GM21381 (cell line): Measurements from ENCODE around the gene PHACTR1.
"Not testable (repeated sequence)": the region's sequence is repeated elsewhere in the genome, so short reads cannot be mapped to it uniquely, and the experiment has no call there.

ENCODE experiments used
- ATAC-seq: cut with Tn5 transposase; IDR thresholded peaks from one replicate; pipeline ENCODE4 v1.9.1; 2021; ENCODE audit warnings: mild to moderate bottlenecking, moderate library complexity; ENCODE audit not compliant: unreplicated experiment

Gene PHACTR1

GRCh38 chr6:13217206-13217905 is 500.8 kb downstream of the PHACTR1 start:
- ATAC-seq = no peak

DNA sequence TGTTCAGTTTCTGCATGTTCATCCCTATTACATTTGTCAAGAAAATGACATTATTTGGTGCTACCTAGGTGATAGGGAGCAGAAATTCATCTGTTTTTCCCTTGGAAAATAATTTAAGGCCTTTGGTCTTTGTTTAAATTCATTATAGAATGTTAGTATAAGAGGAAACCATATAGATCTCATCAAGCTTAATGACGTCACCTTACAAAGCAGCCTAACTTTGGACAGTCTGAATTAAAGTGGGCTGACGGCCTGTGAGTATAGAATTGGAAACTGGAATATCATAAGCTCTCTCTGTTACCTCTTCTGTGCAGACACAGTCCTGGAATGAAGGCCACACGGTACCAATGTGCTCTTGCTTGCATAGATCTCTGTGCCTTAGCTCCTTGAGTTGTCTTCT is 503.7 kb downstream of the PHACTR1 start:
- no peak for ATAC-seq

GRCh38 chr6:13222048-13222447 is 505.5 kb downstream of the PHACTR1 start:
- no peak for ATAC-seq

- no peak for ATAC-seq
Measured at GRCh38 chr6:13226071-13226470, 509.5 kb downstream of the PHACTR1 start.

DNA sequence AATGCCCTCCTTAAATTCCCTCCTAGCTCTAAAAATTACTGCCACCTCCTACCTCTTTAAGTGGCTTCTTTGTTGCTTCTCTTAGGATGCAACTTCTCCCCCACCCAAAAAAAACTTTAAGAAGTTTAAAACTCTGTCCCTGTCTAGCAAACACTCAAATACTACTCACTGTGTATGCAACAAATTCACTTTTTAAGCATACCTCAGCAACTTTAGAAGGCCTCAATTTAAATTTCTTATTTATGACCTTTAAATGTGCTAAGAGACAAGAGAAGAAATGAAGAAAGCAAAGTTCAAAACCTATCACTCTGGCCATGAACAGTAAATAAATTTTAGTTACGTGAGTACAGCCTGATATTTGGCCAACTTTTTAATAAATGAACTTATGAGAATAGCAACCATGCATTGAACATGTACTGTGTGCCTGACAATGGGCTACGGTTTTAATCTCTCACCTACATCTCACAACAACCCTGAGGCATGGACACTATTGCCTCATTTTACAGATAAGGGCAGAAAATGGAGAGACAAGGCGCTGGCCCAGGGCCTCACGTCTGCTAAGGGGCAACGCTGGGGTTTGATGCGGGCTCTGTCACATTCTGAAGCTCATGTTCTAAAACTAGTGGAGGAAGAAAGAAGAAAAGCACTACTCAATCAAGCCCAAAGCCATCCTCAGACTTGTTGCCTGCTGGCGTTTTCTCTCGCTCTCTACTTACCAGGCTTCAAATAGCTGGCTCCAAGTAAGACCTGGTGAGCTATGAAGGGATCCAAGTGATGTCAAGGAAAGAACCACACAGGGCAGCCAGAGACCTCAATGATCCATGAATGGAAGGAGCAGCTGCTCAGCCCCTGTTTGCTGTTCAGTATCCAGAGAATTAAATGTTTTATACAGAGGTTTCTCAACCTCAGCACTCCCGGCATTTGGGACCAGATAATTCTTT is 512.0 kb downstream of the PHACTR1 start:
- no peak for ATAC-seq

- peak; percentile 88 for ATAC-seq
Measured at GRCh38 chr6:13229205-13230085, 512.9 kb downstream of the PHACTR1 start.

DNA sequence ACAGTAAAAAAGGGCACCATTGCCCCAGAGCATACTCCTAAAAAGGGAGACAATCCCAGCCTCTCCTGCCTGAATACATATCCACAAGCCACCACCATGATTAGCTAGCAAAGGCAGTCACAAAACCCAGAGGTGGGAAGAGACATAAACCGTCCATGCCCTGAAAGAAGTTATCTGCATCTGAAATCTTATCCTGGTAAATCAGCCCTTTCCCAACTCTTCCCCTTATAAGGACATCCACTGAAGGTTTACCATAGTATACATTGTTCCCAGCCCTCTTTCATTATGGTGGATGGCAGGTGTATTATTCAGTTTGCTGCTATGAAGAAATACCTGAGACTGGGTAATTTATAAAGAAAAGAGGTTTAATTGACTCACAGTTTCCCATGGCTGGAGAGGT is 516.5 kb downstream of the PHACTR1 start:
- ATAC-seq = no peak

GRCh38 chr6:13234130-13234529 is 517.6 kb downstream of the PHACTR1 start:
- no peak for ATAC-seq

DNA sequence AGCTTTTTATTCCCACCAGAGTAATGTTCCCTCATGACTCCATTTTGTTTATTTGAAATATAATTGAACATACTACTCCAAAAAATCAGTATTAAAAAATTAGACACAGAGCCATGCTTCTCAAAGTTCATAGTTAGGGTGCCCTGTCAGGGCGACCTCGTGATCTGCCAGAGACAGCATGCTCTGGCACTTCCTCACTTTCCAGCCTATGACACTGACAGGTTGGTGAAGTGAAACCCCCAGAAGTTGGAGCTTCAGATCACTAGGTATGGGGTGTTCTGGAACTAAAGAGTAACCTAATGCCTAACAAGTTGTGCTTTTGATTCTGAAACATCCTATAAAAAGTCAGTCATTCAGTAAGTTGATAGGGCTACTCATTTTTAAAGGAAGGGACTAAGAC is 518.8 kb downstream of the PHACTR1 start:
- no peak for ATAC-seq

- ATAC-seq = no peak
Measured at GRCh38 chr6:13237318-13237717, 520.8 kb downstream of the PHACTR1 start.

DNA sequence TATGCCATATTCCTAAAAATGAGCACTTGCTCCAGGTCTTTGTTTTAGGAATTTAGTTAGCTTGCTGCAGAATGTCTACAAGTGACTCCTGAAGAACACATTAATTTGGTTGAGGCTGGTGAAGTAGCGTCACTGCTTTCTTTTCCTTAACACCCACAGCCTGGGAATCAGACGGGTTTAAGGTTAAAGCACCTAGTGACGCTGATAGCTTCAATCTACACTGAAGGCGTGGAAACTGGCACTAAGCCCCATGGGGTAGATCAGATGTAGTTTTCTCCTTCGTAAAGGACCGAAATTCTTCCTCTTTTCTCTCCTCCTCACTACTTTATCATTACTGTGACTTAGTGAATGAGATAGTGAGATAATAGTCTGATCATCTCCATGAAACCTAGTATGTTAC is 521.5 kb downstream of the PHACTR1 start:
- ATAC-seq = no peak

GRCh38 chr6:13238640-13239216 is 522.2 kb downstream of the PHACTR1 start:
- no peak for ATAC-seq

DNA sequence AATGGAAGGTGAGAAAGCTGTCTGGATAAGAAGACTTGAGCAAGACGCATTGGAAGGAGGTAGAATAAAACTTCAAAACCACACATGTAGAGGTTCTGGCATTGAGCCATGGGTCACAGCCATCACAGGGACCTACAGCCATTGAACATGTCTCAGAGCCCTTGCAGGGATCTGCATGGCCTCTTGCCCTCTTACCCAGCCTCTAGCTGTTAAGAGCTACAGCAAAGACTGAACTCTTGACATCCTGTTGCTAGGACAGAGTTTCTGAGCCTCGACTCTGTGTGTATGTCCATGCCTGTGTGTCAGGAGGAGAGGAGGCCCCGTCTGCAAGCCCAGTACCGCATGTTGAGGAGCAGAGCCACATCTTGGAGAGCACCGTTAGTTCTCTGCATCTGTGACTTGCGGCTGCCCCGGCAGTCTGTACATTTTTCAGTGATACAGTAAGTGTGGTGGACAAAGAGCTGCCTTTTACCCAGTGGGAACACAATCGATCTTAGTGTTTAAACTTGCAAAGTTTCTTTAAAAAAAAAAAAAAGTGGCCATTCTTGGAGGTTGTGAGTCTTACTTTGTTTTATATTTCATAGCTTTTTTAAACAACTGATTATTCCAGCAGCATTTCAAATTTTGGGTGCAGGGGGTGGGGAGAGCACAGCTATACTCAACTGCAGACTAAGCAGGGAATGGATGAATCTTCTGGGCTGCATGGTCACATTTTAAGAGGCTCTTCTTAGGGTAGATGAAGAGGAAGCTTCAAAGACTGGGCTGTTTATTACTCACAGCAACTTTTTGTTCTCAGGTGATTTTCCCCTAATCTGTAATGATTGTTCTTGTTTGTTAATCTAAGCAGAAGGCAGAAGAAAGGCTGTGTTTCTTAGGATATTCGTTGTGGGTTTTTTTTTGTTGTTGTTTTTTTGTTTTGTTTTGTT is 523.2 kb downstream of the PHACTR1 start:
- no peak for ATAC-seq

- no peak for ATAC-seq
Measured at GRCh38 chr6:13241364-13241763, 524.8 kb downstream of the PHACTR1 start.

DNA sequence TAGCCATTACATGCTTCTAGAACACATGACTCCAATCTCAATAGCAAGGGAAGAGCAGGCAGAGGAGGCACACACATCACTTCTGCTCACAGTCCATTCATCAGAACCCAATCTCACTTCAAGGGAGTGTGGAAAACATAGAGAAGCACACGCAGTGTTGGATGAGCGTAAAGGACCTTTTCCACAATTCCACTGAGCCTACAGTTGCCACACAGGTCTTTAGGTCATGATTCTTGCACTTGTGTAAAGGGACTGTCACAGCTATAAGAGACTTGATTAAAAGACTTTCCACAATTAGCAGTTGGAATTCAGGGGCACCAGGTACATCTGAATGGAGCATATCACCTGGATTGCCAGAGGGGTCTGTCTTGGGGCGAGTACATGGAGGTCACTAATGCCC is 525.6 kb downstream of the PHACTR1 start:
- ATAC-seq = no peak

- no peak for ATAC-seq
Measured at GRCh38 chr6:13242590-13242989, 526.0 kb downstream of the PHACTR1 start.

DNA sequence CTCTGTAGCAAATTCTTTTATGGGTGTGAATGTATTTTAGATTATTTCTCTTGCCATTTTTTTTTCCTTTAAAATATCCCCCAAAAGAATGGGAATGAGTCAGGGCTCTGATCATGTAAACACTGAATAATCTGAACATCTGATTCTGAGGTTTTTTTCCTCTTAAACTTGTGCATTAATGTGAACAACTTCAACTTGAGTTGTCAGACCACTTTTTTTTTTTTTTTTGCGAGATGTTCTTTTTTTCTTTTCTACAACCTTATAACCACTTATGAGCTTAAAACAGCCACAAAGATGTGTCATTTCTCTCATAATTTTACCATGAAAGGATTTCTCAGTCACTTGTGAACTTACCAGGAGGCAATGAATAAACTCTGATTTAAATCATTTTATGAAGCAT is 526.5 kb downstream of the PHACTR1 start:
- ATAC-seq = no peak

DNA sequence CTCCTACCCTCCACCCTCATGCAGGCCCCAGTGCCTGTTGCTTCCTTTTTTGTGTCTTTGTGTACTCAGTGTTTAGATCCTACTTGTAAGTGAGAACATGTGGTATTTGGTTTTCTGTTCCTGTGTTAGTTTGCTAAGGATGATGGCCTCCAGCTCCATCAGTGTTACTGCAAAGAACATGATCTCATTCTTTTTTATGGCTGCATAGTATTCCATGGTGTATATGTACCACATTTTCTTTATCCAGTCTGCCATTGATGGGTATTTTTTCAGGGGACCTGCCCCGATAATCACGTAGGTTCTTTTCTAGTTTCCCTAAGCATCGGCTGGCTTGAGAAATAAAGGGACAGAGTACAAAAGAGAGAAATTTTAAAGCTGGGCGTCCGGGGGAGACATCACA is 527.2 kb downstream of the PHACTR1 start:
- not testable (repeated sequence) for ATAC-seq

GRCh38 chr6:13247627-13248026 is 531.1 kb downstream of the PHACTR1 start:
- ATAC-seq = no peak

DNA sequence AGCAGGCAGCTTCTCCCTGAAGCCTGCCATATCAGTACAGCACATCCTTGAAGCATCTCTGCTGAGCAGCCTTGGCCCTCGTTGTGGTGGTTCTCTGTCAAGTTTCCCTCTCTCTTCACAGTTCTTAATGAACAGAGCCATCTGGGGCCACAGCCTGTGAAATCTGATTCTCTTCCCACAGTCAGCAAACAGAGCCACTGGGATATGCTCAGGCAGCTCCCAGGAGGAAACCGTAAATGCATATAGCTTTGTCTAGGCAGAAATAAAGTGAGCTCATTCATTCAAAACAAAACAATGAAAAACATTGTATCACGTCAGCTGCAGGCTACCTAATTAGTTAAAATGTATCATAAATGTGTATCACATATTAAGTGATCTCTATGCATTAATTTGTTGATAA is 531.5 kb downstream of the PHACTR1 start:
- no peak for ATAC-seq
